ENCODE data around the gene MAT2A. TPM values are rescaled to one million over a fixed set of nuclear protein-coding genes. Genes with fewer than 3 reads are reported as not detected.

MAT2A gene
- total and polyA plus RNA-seq, 10 of the 15 experiments (the other 5 are each of a cell fraction or from before 2014, with no cell fraction given), result 97.6 to 408 (median 290) TPM

GRCh38 chr2:85523903-85524335 is 15.0 kb upstream of the MAT2A start:
- intact Hi-C loops (cut with micrococcal nuclease; ENCODE audit: unreplicated experiment) (no loop called here), in situ Hi-C loops (cut with MboI) (no loop called here)
- no peak overlapping the region for H3K27ac ChIP-seq (ENCODE audit: control insufficient read depth, insufficient read depth)
- FAIRE-seq (no peak), ATAC-seq (no peak), DNase-seq (ENCODE audit: low read depth, low spot score) (no peak)
- H3K9me3 ChIP-seq (replicated peaks; ENCODE audit: control insufficient read depth, insufficient read depth, low read length), result no peaks in the 10 kb centered on the region
- ChIA-PET SMC1A (ENCODE audit: uncharacterized antibody, unreplicated experiment) (interaction anchor here (0.6 to 1.0 kb wide), 3 partner anchors 12 to 19 kb away, joined by 3 to 5 read pairs (median 3); no protein-coding TSS in a partner anchor), POLR2A (interaction anchor here (0.6 to 1.3 kb wide), 2 partner anchors 11 to 1000 kb away, joined by 3 read pairs; no protein-coding TSS in a partner anchor), RAD21 (ENCODE audit: unreplicated experiment) (interaction anchor here (1.0 kb wide), 1 partner anchor 28 kb away, joined by 3 read pairs; no protein-coding TSS in a partner anchor), CTCF (interaction anchor here (0.9 to 1.0 kb wide), 3 partner anchors 27 to 113 kb away, joined by 3 to 4 read pairs (median 3); no protein-coding TSS in a partner anchor)
- H3K9ac ChIP-seq (ENCODE audit: control insufficient read depth, insufficient read depth, low read length), result no peak overlapping the region
- no peaks in the 10 kb centered on the region for H3K36me3 ChIP-seq (ENCODE audit: control insufficient read depth in 2 of 2, insufficient read depth in 2 of 2, low read length in 1 of 2)
- H2AFZ ChIP-seq (ENCODE audit: control insufficient read depth, low read depth, low read length), result no peak overlapping the region
- BruUV-seq (replicated peaks), result no TSS peak
- H3K4me1 ChIP-seq (ENCODE audit: control insufficient read depth, insufficient read depth, low read length), result no peaks in the 10 kb centered on the region; the same call in 1 of the 2 replicates
- H3K27me3 ChIP-seq (replicated peaks in 1 of 2; ENCODE audit: control insufficient read depth in 2 of 2, insufficient read depth in 2 of 2, low read length in 1 of 2), result no peaks in the 10 kb centered on the region
- TF ChIP-seq EGR1 (IDR thresholded peaks at IDR 0.05; ENCODE audit: borderline replicate concordance in 1 of 2, low read depth in 2 of 2, low read length in 2 of 2) (no peak), MYB (IDR thresholded peaks at IDR 0.05; ENCODE audit: borderline replicate concordance, low read depth, low read length) (no peak), ZNF207 (IDR thresholded peaks at IDR 0.05; ENCODE audit: borderline replicate concordance) (no peak), IKZF1 (conservative IDR thresholded peaks at IDR 0.05) (no peak), PML (IDR thresholded peaks at IDR 0.05; ENCODE audit: low read length) (no peak), MYC (IDR thresholded peaks at IDR 0.05; ENCODE audit: insufficient read depth, insufficient read length, insufficient replicate concordance, low read length, severe bottlenecking) (no peak), CBFB (IDR thresholded peaks at IDR 0.05; ENCODE audit: low read depth) (no peak)
- no peak overlapping the region for H3K4me3 ChIP-seq
- no peaks in the 10 kb centered on the region for H4K20me1 ChIP-seq (ENCODE audit: control insufficient read depth, insufficient read depth)
- 22% methylated on average over 5 of the region's 5 CpGs for WGBS (ENCODE audit: insufficient coverage, insufficient replicate concordance, low lambda C conversion rate, missing lambda C conversion rate)
- H3K4me2 ChIP-seq (ENCODE audit: control insufficient read depth, insufficient read depth), result no peak overlapping the region
- no peaks in the 10 kb centered on the region for H3K79me2 ChIP-seq (ENCODE audit: control insufficient read depth, insufficient read depth, low read length)
